ENCODE results near the gene EPB41L4A. TPM values are rescaled to one million over a fixed set of nuclear protein-coding genes. Genes with fewer than 3 reads are reported as not detected.
"Not testable (repeated sequence)": the region's sequence is repeated elsewhere in the genome, so short reads cannot be mapped to it uniquely, and the experiment has no call there.

The EPB41L4A gene
- total RNA-seq, 1 donor from 2014 or later = 20.5 TPM

GRCh38 chr5:112371067-112371466 is 48.0 kb downstream of the EPB41L4A start:
- intact Hi-C loops (cut with DNase I) = no loop called here
- no peak for DNase-seq

GRCh38 chr5:112367400-112367799 is 51.7 kb downstream of the EPB41L4A start:
- intact Hi-C loops (cut with DNase I) = no loop called here
- no peak for DNase-seq
- no peak for ATAC-seq (ENCODE audit: poor library complexity)

More at GRCh38 chr5:112371067-112371466, 48.0 kb downstream of the EPB41L4A start:
- no peak for ATAC-seq (ENCODE audit: poor library complexity)

- DNase-seq (no peak), ATAC-seq (ENCODE audit: poor library complexity) (peak; percentile 27)
- intact Hi-C loops (cut with DNase I) = no loop called here
These were observed 52.1 kb downstream of the EPB41L4A start for GRCh38 chr5:112366987-112367386.

- intact Hi-C loops (cut with DNase I); DNase-seq; ATAC-seq (ENCODE audit: poor library complexity): not testable (repeated sequence)
These were observed 58.3 kb downstream of the EPB41L4A start for GRCh38 chr5:112360740-112361139.

- no peak for DNase-seq
- intact Hi-C loops (cut with DNase I) = no loop called here
- no peak for ATAC-seq (ENCODE audit: poor library complexity)
These were observed 62.7 kb downstream of the EPB41L4A start for GRCh38 chr5:112356178-112356956.

- intact Hi-C loops (cut with DNase I) = no loop called here
- DNase-seq (no peak), ATAC-seq (ENCODE audit: poor library complexity) (no peak)
These were observed 63.9 kb downstream of the EPB41L4A start for GRCh38 chr5:112355058-112355685.

GRCh38 chr5:112353678-112354077 is 65.4 kb downstream of the EPB41L4A start:
- DNase-seq (no peak), ATAC-seq (ENCODE audit: poor library complexity) (no peak)
- intact Hi-C loops (cut with DNase I) = no loop called here

- ATAC-seq (ENCODE audit: poor library complexity) = no peak
- DNase-seq = no peak
- intact Hi-C loops (cut with DNase I) = no loop called here
These were observed 67.9 kb downstream of the EPB41L4A start for GRCh38 chr5:112351225-112351624.

GRCh38 chr5:112350626-112351025 is 68.5 kb downstream of the EPB41L4A start:
- no peak for ATAC-seq (ENCODE audit: poor library complexity)
- intact Hi-C loops (cut with DNase I) = no loop called here
- no peak for DNase-seq

GRCh38 chr5:112349371-112349770 is 69.7 kb downstream of the EPB41L4A start:
- intact Hi-C loops (cut with DNase I) = no loop called here
- ATAC-seq (ENCODE audit: poor library complexity) (no peak), DNase-seq (no peak)

GRCh38 chr5:112348915-112349314 is 70.2 kb downstream of the EPB41L4A start:
- ATAC-seq (ENCODE audit: poor library complexity) (no peak), DNase-seq (no peak)
- intact Hi-C loops (cut with DNase I) = no loop called here

- intact Hi-C loops (cut with DNase I) = no loop called here
- no peak for DNase-seq
These were observed 70.7 kb downstream of the EPB41L4A start for GRCh38 chr5:112348387-112348786.

GRCh38 chr5:112346411-112347044 is 72.5 kb downstream of the EPB41L4A start:
- ATAC-seq (ENCODE audit: poor library complexity) = no peak
- no peak for DNase-seq
- intact Hi-C loops (cut with DNase I) = no loop called here

More at GRCh38 chr5:112348387-112348786, 70.7 kb downstream of the EPB41L4A start:
- no peak for ATAC-seq (ENCODE audit: poor library complexity)

GRCh38 chr5:112344540-112344939 is 74.5 kb downstream of the EPB41L4A start:
- intact Hi-C loops (cut with DNase I) = no loop called here
- ATAC-seq (ENCODE audit: poor library complexity) = peak; percentile 61

GRCh38 chr5:112342389-112342788 is 76.7 kb downstream of the EPB41L4A start:
- ATAC-seq (ENCODE audit: poor library complexity) (no peak), DNase-seq (no peak)
- intact Hi-C loops (cut with DNase I) = no loop called here

More at GRCh38 chr5:112344540-112344939, 74.5 kb downstream of the EPB41L4A start:
- DNase-seq = no peak

GRCh38 chr5:112339761-112340160 is 79.3 kb downstream of the EPB41L4A start:
- no peak for ATAC-seq (ENCODE audit: poor library complexity)
- intact Hi-C loops (cut with DNase I) = no loop called here

GRCh38 chr5:112338681-112339337 is 80.3 kb downstream of the EPB41L4A start:
- intact Hi-C loops (cut with DNase I) = no loop called here
- no peak for DNase-seq
- ATAC-seq (ENCODE audit: poor library complexity) = peak; percentile 87

More at GRCh38 chr5:112339761-112340160, 79.3 kb downstream of the EPB41L4A start:
- DNase-seq = no peak

GRCh38 chr5:112333331-112333781 is 85.7 kb downstream of the EPB41L4A start:
- intact Hi-C loops (cut with DNase I) = no loop called here
- ATAC-seq (ENCODE audit: poor library complexity) (peak; percentile 41), DNase-seq (no peak)

- ATAC-seq (ENCODE audit: poor library complexity) (no peak), DNase-seq (no peak)
- intact Hi-C loops (cut with DNase I) = no loop called here
These were observed 87.2 kb downstream of the EPB41L4A start for GRCh38 chr5:112331892-112332291.

Data from Right ventricle myocardium superior (tissue), 1 donor.